ENCODE measurements around the gene CLASRP.

Gene CLASRP

GRCh38 chr19:45066921-45067661 is 28.2 kb downstream of the CLASRP start:
- Histone ChIP-seq H3K4me3 (ENCODE audit: low read length) (no peak overlapping the region), H3K27ac (ENCODE audit: low read length) (no peak overlapping the region)

DNA sequence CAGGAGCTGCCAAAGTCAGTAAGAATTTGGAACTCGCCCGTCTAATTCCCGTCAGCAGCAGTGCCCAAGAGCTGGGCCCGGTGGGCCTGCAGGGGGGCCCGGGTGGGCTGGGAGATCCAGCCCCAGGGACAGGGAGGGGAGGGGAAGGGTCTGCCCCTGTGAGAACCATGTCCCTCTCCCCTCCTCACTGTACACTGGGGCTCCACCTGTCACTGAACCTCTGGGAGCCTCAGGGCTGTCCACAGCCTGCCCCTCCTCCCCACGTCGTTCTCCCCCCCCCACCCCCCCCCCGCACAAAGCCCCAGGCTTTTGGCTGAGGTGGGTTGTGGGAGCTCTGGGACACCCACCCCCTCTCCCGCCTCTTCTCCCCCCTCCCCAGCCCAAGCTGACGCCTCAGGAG is 29.2 kb downstream of the CLASRP start:
- H3K27me3 ChIP-seq (ENCODE audit: control insufficient read depth, insufficient read depth, low read length), result no peaks in the 10 kb centered on the region
- no peak overlapping the region for H3K27ac ChIP-seq (ENCODE audit: low read length)
- H3K9ac ChIP-seq (ENCODE audit: low read length), result no peak overlapping the region
- H3K36me3 ChIP-seq (ENCODE audit: control insufficient read depth, low read depth, low read length), result peaks cover 36% of the 10 kb centered on the region
- no peaks in the 10 kb centered on the region for H3K9me3 ChIP-seq (ENCODE audit: control insufficient read depth, low read depth, low read length)
- H3K4me1 ChIP-seq (ENCODE audit: control insufficient read depth, low read depth, low read length), result no peaks in the 10 kb centered on the region
- H3K4me3 ChIP-seq (ENCODE audit: low read length), result no peak overlapping the region

More at GRCh38 chr19:45066921-45067661, 28.2 kb downstream of the CLASRP start:
- no peaks in the 10 kb centered on the region for H3K9me3 ChIP-seq (ENCODE audit: control insufficient read depth, low read depth, low read length)
- no peaks in the 10 kb centered on the region for H3K27me3 ChIP-seq (ENCODE audit: control insufficient read depth, insufficient read depth, low read length)
- H3K4me1 ChIP-seq (ENCODE audit: control insufficient read depth, low read depth, low read length), result no peaks in the 10 kb centered on the region
- H3K36me3 ChIP-seq (ENCODE audit: control insufficient read depth, low read depth, low read length), result peaks cover 37% of the 10 kb centered on the region
- H3K9ac ChIP-seq (ENCODE audit: low read length), result no peak overlapping the region

- Histone ChIP-seq H3K4me1 (ENCODE audit: control insufficient read depth, low read depth, low read length) (no peaks in the 10 kb centered on the region), H3K36me3 (ENCODE audit: control insufficient read depth, low read depth, low read length) (peaks cover 36% of the 10 kb centered on the region), H3K9me3 (ENCODE audit: control insufficient read depth, low read depth, low read length) (no peaks in the 10 kb centered on the region), H3K27me3 (ENCODE audit: control insufficient read depth, insufficient read depth, low read length) (no peaks in the 10 kb centered on the region), H3K9ac (ENCODE audit: low read length) (no peak overlapping the region), H3K4me3 (ENCODE audit: low read length) (no peak overlapping the region), H3K27ac (ENCODE audit: low read length) (no peak overlapping the region)
Measured at GRCh38 chr19:45069056-45069455, 30.2 kb downstream of the CLASRP start.

- Histone ChIP-seq H3K27me3 (ENCODE audit: control insufficient read depth, insufficient read depth, low read length) (no peaks in the 10 kb centered on the region), H3K4me1 (ENCODE audit: control insufficient read depth, low read depth, low read length) (peaks cover 5% of the 10 kb centered on the region), H3K27ac (ENCODE audit: low read length) (no peak overlapping the region), H3K9ac (ENCODE audit: low read length) (no peak overlapping the region), H3K36me3 (ENCODE audit: control insufficient read depth, low read depth, low read length) (peaks cover 30% of the 10 kb centered on the region), H3K9me3 (ENCODE audit: control insufficient read depth, low read depth, low read length) (no peaks in the 10 kb centered on the region), H3K4me3 (ENCODE audit: low read length) (no peak overlapping the region)
Measured at GRCh38 chr19:45070214-45070613, 31.4 kb downstream of the CLASRP start.

GRCh38 chr19:45070861-45071544 is 32.2 kb downstream of the CLASRP start:
- Histone ChIP-seq H3K36me3 (ENCODE audit: control insufficient read depth, low read depth, low read length) (peaks cover 30% of the 10 kb centered on the region), H3K9me3 (ENCODE audit: control insufficient read depth, low read depth, low read length) (no peaks in the 10 kb centered on the region), H3K4me3 (ENCODE audit: low read length) (no peak overlapping the region), H3K4me1 (ENCODE audit: control insufficient read depth, low read depth, low read length) (peaks cover 5% of the 10 kb centered on the region), H3K27me3 (ENCODE audit: control insufficient read depth, insufficient read depth, low read length) (no peaks in the 10 kb centered on the region), H3K27ac (ENCODE audit: low read length) (no peak overlapping the region), H3K9ac (ENCODE audit: low read length) (no peak overlapping the region)

- Histone ChIP-seq H3K27ac (ENCODE audit: low read length) (no peak overlapping the region), H3K9ac (ENCODE audit: low read length) (no peak overlapping the region), H3K9me3 (ENCODE audit: control insufficient read depth, low read depth, low read length) (no peaks in the 10 kb centered on the region), H3K36me3 (ENCODE audit: control insufficient read depth, low read depth, low read length) (peaks cover 30% of the 10 kb centered on the region), H3K4me3 (ENCODE audit: low read length) (no peak overlapping the region), H3K4me1 (ENCODE audit: control insufficient read depth, low read depth, low read length) (peaks cover 6% of the 10 kb centered on the region), H3K27me3 (ENCODE audit: control insufficient read depth, insufficient read depth, low read length) (no peaks in the 10 kb centered on the region)
Measured at GRCh38 chr19:45071545-45071938, 32.7 kb downstream of the CLASRP start.

DNA sequence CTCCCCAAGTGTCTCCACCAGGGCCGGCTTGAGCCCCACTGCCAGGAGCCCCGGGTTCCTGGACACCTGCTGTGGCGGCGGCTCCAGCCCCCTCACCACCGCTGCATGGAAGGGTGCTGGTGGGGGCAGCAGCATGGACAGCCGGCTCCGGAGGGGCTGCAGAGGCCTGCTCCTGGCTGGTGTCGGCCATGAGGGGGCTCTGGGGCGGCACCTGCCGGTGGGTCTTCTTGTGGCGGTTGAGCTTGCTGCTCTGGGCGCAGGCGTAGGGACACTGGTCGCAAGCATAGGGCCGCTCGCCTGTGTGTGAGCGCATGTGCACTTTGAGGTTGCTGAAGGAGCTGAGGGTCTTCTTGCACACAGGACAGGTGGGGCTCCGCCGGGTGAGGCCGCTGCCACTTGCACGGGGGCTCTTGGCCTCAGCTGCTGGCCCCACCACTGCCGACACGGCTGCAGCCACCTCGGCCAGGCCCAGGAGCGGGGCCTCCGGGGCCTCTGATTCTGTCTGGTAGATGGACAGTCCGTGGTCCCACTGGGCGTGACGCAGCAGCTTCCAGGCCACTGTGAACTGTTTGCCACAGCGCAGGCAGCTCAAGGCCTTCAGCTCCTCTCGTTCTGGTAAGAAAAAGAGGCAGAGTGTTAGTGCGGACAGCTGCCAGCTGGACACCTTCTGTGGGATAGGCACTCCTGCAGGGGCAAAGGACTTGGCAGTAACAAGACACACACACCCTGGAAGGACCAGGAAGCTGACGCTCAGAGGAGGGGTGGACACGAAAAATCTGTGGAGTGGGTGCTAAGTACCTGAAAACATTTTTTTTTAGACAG is 33.3 kb downstream of the CLASRP start:
- Histone ChIP-seq H3K4me1 (ENCODE audit: control insufficient read depth, low read depth, low read length) (peaks cover 13% of the 10 kb centered on the region), H3K27me3 (ENCODE audit: control insufficient read depth, insufficient read depth, low read length) (no peaks in the 10 kb centered on the region), H3K9me3 (ENCODE audit: control insufficient read depth, low read depth, low read length) (no peaks in the 10 kb centered on the region), H3K36me3 (ENCODE audit: control insufficient read depth, low read depth, low read length) (peaks cover 27% of the 10 kb centered on the region), H3K27ac (ENCODE audit: low read length) (no peak overlapping the region), H3K9ac (ENCODE audit: low read length) (no peak overlapping the region), H3K4me3 (ENCODE audit: low read length) (no peak overlapping the region)

GRCh38 chr19:45074744-45075300 is 36.0 kb downstream of the CLASRP start:
- Histone ChIP-seq H3K27ac (ENCODE audit: low read length) (no peak overlapping the region), H3K4me1 (ENCODE audit: control insufficient read depth, low read depth, low read length) (peaks cover 23% of the 10 kb centered on the region), H3K9ac (ENCODE audit: low read length) (no peak overlapping the region), H3K27me3 (ENCODE audit: control insufficient read depth, insufficient read depth, low read length) (no peaks in the 10 kb centered on the region), H3K36me3 (ENCODE audit: control insufficient read depth, low read depth, low read length) (peaks cover 20% of the 10 kb centered on the region), H3K4me3 (ENCODE audit: low read length) (peak overlapping the region; percentile 58), H3K9me3 (ENCODE audit: control insufficient read depth, low read depth, low read length) (no peaks in the 10 kb centered on the region)

DNA sequence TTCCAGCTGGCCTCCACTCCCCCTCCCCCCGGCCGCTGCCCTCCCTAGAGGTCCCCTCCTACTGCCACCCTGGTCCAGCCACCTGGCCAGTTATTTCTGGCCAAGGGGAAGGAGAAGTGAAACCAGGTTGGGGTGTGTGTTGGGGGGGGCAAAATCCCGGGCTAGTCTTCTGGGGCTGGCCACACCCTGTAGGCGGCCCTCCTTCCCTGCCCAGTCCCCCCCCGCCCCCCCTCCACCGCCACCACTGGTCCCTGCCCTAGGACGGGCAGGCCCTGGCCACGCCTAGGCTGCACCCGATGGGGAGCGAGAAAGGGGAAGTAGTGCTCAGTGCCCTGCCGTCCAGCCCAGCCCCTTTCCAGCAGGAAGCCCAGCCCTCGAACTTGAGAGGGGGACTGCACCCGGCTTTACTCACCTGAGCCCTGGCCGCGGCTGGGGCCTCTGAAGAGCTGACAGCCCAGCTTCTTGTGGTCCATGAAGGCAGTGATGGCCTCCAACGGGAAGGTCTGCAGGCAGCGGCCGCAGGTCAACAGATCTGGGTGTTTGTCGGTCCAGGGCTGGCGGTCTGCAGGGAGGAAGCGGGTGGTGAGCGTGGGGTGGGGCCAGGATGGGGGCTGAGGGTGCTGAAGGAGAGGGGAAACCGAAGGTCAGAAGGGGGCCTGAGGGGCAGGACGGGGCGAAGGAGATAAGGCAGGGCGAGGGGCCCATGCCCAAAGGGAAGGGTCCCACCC is 36.6 kb downstream of the CLASRP start:
- H3K9ac ChIP-seq (ENCODE audit: low read length), result peak overlapping the region; percentile 52

DNA sequence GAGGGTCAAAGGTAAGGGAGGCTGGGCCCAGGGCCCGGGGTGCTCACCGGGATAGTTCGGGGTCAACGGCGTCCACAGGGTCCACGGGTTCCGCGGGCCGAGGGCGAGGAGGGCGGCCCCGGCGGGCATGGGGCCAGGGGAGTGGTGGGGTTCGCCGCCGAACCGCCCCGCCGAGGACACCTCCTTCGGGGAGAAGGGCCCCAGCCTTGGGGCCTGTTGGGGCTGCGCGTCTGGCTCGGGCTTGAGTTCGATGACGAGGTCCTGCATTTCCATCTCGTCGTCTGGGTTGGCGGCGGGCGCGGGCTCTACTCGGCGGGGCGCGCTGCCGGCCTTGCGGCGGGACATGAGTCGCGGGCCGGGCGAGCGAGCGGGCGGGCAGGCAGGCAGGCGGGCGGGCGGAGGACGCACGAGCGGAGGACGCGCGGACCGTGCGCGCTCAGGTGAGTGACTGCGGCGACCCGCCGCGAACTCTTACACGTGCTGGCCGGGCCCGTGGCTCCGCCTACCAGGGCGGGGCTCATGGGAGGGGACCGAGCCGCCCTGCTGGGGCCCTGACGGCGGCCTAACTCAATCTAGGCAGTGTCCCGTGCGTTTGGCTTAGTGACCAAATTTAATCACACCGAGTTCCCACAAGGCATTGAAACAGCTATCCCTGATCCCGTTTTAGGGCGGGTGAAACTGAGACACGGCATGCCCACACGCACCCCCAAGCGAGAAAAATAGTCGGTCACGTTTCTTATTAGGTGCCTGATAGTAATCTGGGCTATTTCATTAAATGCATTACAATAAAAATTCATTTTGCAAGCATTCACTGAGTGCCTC is 37.4 kb downstream of the CLASRP start, which contains the start of gene ZNF296:
TSS of gene ZNF296 (minus strand) at position 450 of the 822 bp plus-strand sequence. CDS start at position 345, 105 bp downstream.
- Histone ChIP-seq H3K9me3 (ENCODE audit: control insufficient read depth, low read depth, low read length) (no peaks in the 10 kb centered on the region), H3K4me1 (ENCODE audit: control insufficient read depth, low read depth, low read length) (peaks cover 30% of the 10 kb centered on the region), H3K4me3 (ENCODE audit: low read length) (peak within 1 kb of the TSS; percentile 79), H3K36me3 (ENCODE audit: control insufficient read depth, low read depth, low read length) (peaks cover 7% of the 10 kb centered on the region), H3K9ac (ENCODE audit: low read length) (peak within 1 kb of the TSS; percentile 52), H3K27me3 (ENCODE audit: control insufficient read depth, insufficient read depth, low read length) (no peaks in the 10 kb centered on the region), H3K27ac (ENCODE audit: low read length) (no peak within 1 kb of the TSS)

More for the DNA sequence above, 36.6 kb downstream of the CLASRP start:
- Histone ChIP-seq H3K27ac (ENCODE audit: low read length) (no peak overlapping the region), H3K4me1 (ENCODE audit: control insufficient read depth, low read depth, low read length) (peaks cover 24% of the 10 kb centered on the region), H3K9me3 (ENCODE audit: control insufficient read depth, low read depth, low read length) (no peaks in the 10 kb centered on the region), H3K4me3 (ENCODE audit: low read length) (peak overlapping the region; percentile 79), H3K36me3 (ENCODE audit: control insufficient read depth, low read depth, low read length) (peaks cover 13% of the 10 kb centered on the region), H3K27me3 (ENCODE audit: control insufficient read depth, insufficient read depth, low read length) (no peaks in the 10 kb centered on the region)

Measured in iPS-18a (cell line).